ENCODE data around the gene FBN3.
"Not testable (repeated sequence)": the region's sequence is repeated elsewhere in the genome, so short reads cannot be mapped to it uniquely, and the experiment has no call there.

The FBN3 gene

GRCh38 chr19:8158411-8159074 lies 9.2 kb upstream of the FBN3 start:
- peaks cover 42% of the 10 kb centered on the region for H3K27me3 Mint-ChIP-seq
- H3K4me1 Mint-ChIP-seq (ENCODE audit: low read depth), result peaks cover 12% of the 10 kb centered on the region
- no peak overlapping the region for H3K27ac Mint-ChIP-seq
- no peaks in the 10 kb centered on the region for H3K36me3 Mint-ChIP-seq (ENCODE audit: low read depth)
- no peak overlapping the region for H3K4me3 Mint-ChIP-seq
- H3K9me3 Mint-ChIP-seq, result no peaks in the 10 kb centered on the region
- intact Hi-C loops (cut with micrococcal nuclease), result loop anchor here (1.0 to 10.0 kb wide), 3 partner anchors 95 to 156 kb away; no protein-coding TSS in a partner anchor

GRCh38 chr19:8155318-8155717 lies 5.9 kb upstream of the FBN3 start:
- no peak overlapping the region for H3K27ac Mint-ChIP-seq
- peaks cover 63% of the 10 kb centered on the region for H3K27me3 Mint-ChIP-seq
- intact Hi-C loops (cut with micrococcal nuclease), result loop anchor here (10.0 kb wide), 2 partner anchors 141 to 159 kb away; no protein-coding TSS in a partner anchor
- H3K4me3 Mint-ChIP-seq, result no peak overlapping the region
- H3K9me3 Mint-ChIP-seq, result no peaks in the 10 kb centered on the region
- H3K4me1 Mint-ChIP-seq (ENCODE audit: low read depth), result peaks cover 6% of the 10 kb centered on the region
- no peaks in the 10 kb centered on the region for H3K36me3 Mint-ChIP-seq (ENCODE audit: low read depth)

GRCh38 chr19:8154014-8154413 lies 4.6 kb upstream of the FBN3 start:
- H3K27ac Mint-ChIP-seq; H3K4me3 Mint-ChIP-seq; H3K9me3 Mint-ChIP-seq; H3K4me1 Mint-ChIP-seq (ENCODE audit: low read depth); H3K36me3 Mint-ChIP-seq (ENCODE audit: low read depth): not testable (repeated sequence)
- H3K27me3 Mint-ChIP-seq, result peaks cover 71% of the 10 kb centered on the region
- intact Hi-C loops (cut with micrococcal nuclease), result loop anchor here (10.0 kb wide), 2 partner anchors 139 to 161 kb away; no protein-coding TSS in a partner anchor

- peaks cover 83% of the 10 kb centered on the region for H3K27me3 Mint-ChIP-seq
- no peaks in the 10 kb centered on the region for H3K36me3 Mint-ChIP-seq (ENCODE audit: low read depth)
- H3K4me3 Mint-ChIP-seq, result no peak overlapping the region
- peaks cover 6% of the 10 kb centered on the region for H3K4me1 Mint-ChIP-seq (ENCODE audit: low read depth)
- H3K9me3 Mint-ChIP-seq, result no peaks in the 10 kb centered on the region
- intact Hi-C loops (cut with micrococcal nuclease), result loop anchor here (10.0 kb wide), 2 partner anchors 137 to 163 kb away; no protein-coding TSS in a partner anchor
- H3K27ac Mint-ChIP-seq, result no peak overlapping the region
These were observed 2.3 kb upstream of the FBN3 start for GRCh38 chr19:8151767-8152035.

- peaks cover 85% of the 10 kb centered on the region for H3K27me3 Mint-ChIP-seq
- H3K4me3 Mint-ChIP-seq, result no peak overlapping the region
- peaks cover 6% of the 10 kb centered on the region for H3K4me1 Mint-ChIP-seq (ENCODE audit: low read depth)
- intact Hi-C loops (cut with micrococcal nuclease), result loop anchor here (10.0 kb wide), 2 partner anchors 136 to 164 kb away; no protein-coding TSS in a partner anchor
- H3K27ac Mint-ChIP-seq, result no peak overlapping the region
- H3K9me3 Mint-ChIP-seq, result no peaks in the 10 kb centered on the region
- H3K36me3 Mint-ChIP-seq (ENCODE audit: low read depth), result no peaks in the 10 kb centered on the region
These were observed 1.8 kb upstream of the FBN3 start for GRCh38 chr19:8150998-8151766.

GRCh38 chr19:8150178-8150865 lies 930 bp upstream of the FBN3 start:
- H3K4me1 Mint-ChIP-seq (ENCODE audit: low read depth), result peaks cover 6% of the 10 kb centered on the region
- H3K36me3 Mint-ChIP-seq (ENCODE audit: low read depth), result no peaks in the 10 kb centered on the region
- peaks cover 82% of the 10 kb centered on the region for H3K27me3 Mint-ChIP-seq
- no peak overlapping the region for H3K4me3 Mint-ChIP-seq
- H3K9me3 Mint-ChIP-seq, result no peaks in the 10 kb centered on the region
- no peak overlapping the region for H3K27ac Mint-ChIP-seq
- intact Hi-C loops (cut with micrococcal nuclease), result loop anchor here (10.0 kb wide), 2 partner anchors 136 to 164 kb away; no protein-coding TSS in a partner anchor

- intact Hi-C loops (cut with micrococcal nuclease), result no loop called here
- H3K27me3 Mint-ChIP-seq, result peaks cover 75% of the 10 kb centered on the region
- H3K4me3 Mint-ChIP-seq, result no peak overlapping the region
- no peak overlapping the region for H3K27ac Mint-ChIP-seq
- H3K9me3 Mint-ChIP-seq, result no peaks in the 10 kb centered on the region
- H3K4me1 Mint-ChIP-seq (ENCODE audit: low read depth), result no peaks in the 10 kb centered on the region
- H3K36me3 Mint-ChIP-seq (ENCODE audit: low read depth), result no peaks in the 10 kb centered on the region
These were observed 757 bp downstream of the FBN3 start for GRCh38 chr19:8148410-8149260.

- no peaks in the 10 kb centered on the region for H3K4me1 Mint-ChIP-seq (ENCODE audit: low read depth)
- H3K27me3 Mint-ChIP-seq, result peaks cover 72% of the 10 kb centered on the region
- no peak overlapping the region for H3K4me3 Mint-ChIP-seq
- no peak overlapping the region for H3K27ac Mint-ChIP-seq
- no peaks in the 10 kb centered on the region for H3K9me3 Mint-ChIP-seq
- intact Hi-C loops (cut with micrococcal nuclease), result no loop called here
- H3K36me3 Mint-ChIP-seq (ENCODE audit: low read depth), result no peaks in the 10 kb centered on the region
These were observed 1.3 kb downstream of the FBN3 start for GRCh38 chr19:8148088-8148409.

GRCh38 chr19:8147582-8147978 lies 1.8 kb downstream of the FBN3 start:
- Mint-ChIP-seq H3K27ac (no peak overlapping the region), H3K4me1 (ENCODE audit: low read depth) (no peaks in the 10 kb centered on the region), H3K27me3 (peaks cover 73% of the 10 kb centered on the region), H3K4me3 (no peak overlapping the region), H3K36me3 (ENCODE audit: low read depth) (no peaks in the 10 kb centered on the region), H3K9me3 (no peaks in the 10 kb centered on the region)
- intact Hi-C loops (cut with micrococcal nuclease), result no loop called here

GRCh38 chr19:8146877-8147581 lies 2.4 kb downstream of the FBN3 start:
- intact Hi-C loops (cut with micrococcal nuclease), result no loop called here
- Mint-ChIP-seq H3K36me3 (ENCODE audit: low read depth) (no peaks in the 10 kb centered on the region), H3K27me3 (peaks cover 71% of the 10 kb centered on the region), H3K9me3 (no peaks in the 10 kb centered on the region), H3K4me1 (ENCODE audit: low read depth) (no peaks in the 10 kb centered on the region), H3K27ac (no peak overlapping the region), H3K4me3 (no peak overlapping the region)

- H3K9me3 Mint-ChIP-seq, result no peaks in the 10 kb centered on the region
These were observed 5.0 kb downstream of the FBN3 start for GRCh38 chr19:8144273-8144995.

GRCh38 chr19:8143041-8143440 lies 6.4 kb downstream of the FBN3 start:
- Mint-ChIP-seq H3K36me3 (ENCODE audit: low read depth) (no peaks in the 10 kb centered on the region), H3K4me1 (ENCODE audit: low read depth) (no peaks in the 10 kb centered on the region), H3K4me3 (no peak overlapping the region), H3K27ac (no peak overlapping the region), H3K27me3 (peaks cover 37% of the 10 kb centered on the region), H3K9me3 (no peaks in the 10 kb centered on the region)
- intact Hi-C loops (cut with micrococcal nuclease), result no loop called here

More at GRCh38 chr19:8144273-8144995, 5.0 kb downstream of the FBN3 start:
- Mint-ChIP-seq H3K4me3 (no peak overlapping the region), H3K36me3 (ENCODE audit: low read depth) (no peaks in the 10 kb centered on the region), H3K4me1 (ENCODE audit: low read depth) (no peaks in the 10 kb centered on the region), H3K27ac (no peak overlapping the region), H3K27me3 (peaks cover 46% of the 10 kb centered on the region)
- intact Hi-C loops (cut with micrococcal nuclease), result no loop called here

GRCh38 chr19:8142513-8142900 lies 6.9 kb downstream of the FBN3 start:
- no peaks in the 10 kb centered on the region for H3K9me3 Mint-ChIP-seq
- H3K27ac Mint-ChIP-seq, result no peak overlapping the region
- H3K36me3 Mint-ChIP-seq (ENCODE audit: low read depth), result no peaks in the 10 kb centered on the region
- peaks cover 32% of the 10 kb centered on the region for H3K27me3 Mint-ChIP-seq
- no peak overlapping the region for H3K4me3 Mint-ChIP-seq
- H3K4me1 Mint-ChIP-seq (ENCODE audit: low read depth), result no peaks in the 10 kb centered on the region
- intact Hi-C loops (cut with micrococcal nuclease), result no loop called here
